Measurements from ENCODE around the gene PLSCR1.
"Not testable (repeated sequence)": the region's sequence is repeated elsewhere in the genome, so short reads cannot be mapped to it uniquely, and the experiment has no call there.

PLSCR1 gene

DNA sequence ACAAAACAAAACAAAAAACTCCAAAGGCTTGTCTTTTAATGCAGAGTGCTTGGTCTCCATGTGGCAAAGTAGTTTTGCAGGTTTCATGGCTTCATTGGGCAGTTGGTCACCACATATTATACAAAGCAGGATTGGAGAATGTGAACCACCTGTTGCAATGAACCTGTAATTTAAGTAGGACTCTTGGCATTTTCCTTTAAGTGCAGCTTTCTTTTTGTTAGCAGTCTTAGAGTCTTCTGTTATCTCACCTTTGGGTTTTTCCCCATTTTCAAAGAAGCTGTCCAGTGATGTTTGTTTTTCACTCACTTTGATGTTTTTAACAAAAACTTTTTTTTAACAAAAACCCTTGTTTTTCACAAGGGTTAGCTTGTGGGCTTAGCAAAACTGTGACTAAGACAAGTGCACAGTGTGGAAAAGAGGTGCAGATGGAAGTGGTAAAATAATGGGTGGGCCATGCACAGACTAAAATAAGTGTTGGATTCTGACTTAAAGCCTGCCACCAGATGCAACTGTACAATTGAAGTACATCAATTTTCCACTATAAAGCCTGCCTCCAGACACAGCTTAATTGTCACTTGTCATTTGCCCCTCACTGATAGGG is 2.9 kb upstream of the PLSCR1 start:
- no peak for DNase-seq (ENCODE audit: low read depth)

DNA sequence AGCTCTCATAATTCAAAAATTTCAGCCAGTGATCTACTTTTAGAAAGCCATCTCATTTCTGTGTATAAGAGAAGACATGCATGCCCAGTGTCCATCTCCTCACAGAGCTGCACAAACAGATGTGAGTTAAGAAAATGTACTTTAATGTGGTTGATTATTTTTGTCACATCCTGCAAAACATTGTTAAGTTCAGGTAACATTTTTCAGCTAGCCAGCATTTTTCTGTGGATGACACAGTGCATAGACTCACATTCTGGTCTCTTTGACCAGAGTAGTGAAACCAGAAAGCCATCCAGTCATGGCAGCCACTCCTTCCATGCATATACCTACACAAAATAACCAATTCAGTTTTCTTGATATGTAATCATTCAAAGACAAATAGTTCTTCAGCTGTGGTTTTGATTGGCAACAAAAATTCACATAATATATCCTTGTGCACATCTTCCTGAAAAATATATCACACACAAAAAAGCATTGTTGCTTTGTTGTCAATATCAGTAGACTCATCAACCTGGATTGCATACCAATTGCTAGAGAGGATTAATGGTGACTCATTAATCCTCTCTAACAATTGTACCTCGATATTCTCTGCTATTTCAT is 2.1 kb upstream of the PLSCR1 start:
- no peak for DNase-seq (ENCODE audit: low read depth)

DNA sequence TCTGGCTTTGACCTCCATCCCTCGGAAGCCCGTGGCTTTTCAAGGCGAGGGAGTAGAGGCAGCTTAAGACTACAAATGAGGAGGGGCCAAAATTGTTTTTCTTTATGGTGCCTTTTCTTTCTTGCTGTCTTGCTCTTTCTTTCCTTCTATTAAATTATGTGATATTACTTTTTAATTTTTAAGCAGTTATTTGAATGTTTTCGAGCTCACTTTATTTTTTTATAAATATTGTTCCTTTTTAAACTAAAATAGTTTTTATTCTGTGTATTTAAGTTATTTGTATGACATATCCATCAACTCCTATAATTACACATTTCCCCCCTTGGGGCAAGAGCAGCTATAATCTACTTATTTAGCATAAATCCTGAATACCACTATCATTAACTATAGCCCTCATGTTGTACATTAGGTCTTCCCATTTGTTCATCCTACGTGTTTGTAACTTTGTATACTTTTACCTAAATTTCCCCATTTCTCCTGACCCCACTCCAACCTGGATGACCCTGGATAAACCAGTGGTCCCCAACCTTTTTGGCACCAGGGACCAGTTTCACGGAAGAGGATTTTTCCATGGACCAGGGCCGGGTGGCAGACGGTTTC is 622 bp upstream of the PLSCR1 start:
- DNase-seq (ENCODE audit: low read depth) = no peak

DNA sequence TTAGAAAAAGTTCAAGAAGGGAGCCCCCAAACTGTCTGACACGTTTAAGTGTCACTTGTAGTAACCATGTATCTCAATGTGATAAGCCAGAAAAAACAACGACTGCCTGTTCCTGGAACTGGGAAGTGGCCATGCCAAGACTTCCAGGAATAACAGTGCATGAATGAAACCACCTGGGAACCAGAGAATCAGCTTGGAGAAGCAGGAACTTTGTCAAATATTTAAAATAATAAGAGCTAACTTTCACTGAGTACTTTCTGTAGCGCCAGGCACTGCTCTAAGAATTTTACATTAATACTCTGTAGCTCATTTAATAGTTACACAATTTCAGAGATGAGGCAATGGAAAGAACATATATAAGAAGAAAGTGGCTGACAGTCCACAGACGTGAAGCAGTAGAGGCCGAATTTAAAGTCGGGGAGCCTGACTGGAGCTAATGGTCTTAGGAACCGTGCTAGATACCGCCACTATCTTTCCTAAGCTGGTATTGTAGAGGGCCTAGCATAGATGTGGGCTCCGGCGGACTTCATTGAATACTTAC is 876 bp downstream of the PLSCR1 start:
- no peak for DNase-seq (ENCODE audit: low read depth)

DNA sequence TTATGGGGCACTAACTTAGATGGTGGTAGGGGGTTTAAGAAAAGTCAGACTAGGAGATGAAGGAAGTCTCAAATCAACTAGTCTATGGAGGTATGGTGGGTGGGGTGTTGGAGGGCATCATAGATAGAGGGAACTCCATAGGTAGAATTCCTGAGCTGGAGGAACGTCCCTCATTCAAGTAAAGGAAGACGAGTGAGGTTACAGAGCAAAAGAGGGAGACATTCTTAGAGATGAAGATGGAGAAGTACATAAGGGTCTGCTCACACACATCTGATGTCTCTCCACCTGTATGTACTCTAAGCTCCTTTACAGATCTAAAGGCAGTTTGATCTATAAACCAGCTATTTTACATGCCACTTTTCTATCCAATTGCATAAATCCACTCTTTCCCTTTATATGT is 1.4 kb downstream of the PLSCR1 start:
- DNase-seq (ENCODE audit: low read depth) = no peak

DNA sequence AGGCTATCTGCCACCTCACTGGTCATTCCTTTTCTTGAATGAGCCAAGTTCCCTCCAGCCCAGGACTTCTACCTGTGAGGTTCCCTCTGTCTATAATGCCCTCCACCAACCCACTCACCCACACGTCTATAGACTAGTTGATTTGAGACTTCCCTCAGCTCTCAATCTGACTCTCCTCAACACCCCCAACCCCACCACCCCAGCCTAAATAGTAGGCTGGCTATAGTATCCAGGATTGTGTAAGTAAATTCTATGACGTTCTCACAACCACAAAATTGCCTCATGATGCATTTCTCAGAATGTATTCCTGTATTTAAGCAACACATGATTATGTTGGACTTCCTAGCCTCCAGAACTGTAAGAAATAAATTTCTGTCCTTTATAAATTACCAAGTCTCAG is 2.2 kb downstream of the PLSCR1 start:
- DNase-seq (ENCODE audit: low read depth) = no peak

DNA sequence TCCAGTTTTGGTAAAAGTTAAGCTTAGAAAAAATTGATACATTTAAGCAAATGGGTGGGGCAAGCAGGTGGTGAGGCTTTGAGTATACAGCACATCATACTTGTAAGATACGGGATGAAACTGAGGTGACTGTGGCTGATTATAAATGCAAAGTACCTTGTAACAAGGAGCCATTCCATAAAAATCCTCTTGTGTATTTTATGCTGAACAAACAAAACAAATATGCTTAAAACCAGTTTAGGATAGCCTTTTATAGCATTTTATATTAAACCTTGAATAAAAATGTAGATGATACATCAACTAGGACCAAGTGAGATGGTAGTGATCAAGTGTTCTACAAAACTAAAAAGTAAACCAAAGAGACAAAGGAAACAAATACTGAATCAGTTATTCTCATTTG is 3.4 kb downstream of the PLSCR1 start:
- DNase-seq (ENCODE audit: low read depth) = no peak

DNA sequence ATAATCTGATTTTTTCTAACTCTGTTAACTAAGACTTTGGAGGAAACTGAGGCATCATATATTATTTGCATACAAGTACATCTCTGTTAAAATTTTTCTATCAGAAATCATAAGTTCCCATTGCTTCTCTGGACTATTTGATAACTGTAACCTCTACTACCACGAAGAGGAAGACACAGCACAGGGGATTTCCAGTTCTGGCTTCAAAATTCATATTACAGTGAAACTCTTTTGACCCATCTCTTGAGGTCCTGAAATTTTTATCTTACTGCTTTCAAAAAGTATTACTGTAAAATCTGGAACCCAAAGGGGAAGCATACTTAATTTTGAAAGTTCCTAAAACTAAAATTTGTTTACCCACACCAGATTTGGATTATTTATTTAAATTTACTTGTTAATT is 4.2 kb downstream of the PLSCR1 start:
- no peak for DNase-seq (ENCODE audit: low read depth)

DNA sequence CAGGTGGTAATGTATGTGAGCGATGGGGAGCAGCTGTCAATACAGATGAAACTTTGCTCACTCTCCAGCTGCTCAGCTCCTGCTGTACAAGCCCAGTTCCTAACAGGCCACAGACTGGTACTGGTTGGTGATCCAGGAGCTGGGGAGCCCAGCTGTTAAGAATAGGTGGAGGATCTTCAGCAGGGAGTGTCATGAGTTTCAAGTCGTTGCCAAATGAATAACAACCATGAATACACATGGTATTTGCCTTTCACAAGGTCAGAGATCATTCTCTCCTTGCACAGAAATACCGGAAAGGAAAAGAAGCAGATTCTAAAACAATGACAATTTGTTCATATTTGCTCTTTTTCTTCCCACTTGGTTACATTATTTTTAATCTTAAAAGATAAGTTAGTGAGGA is 5.1 kb downstream of the PLSCR1 start:
- no peak for DNase-seq (ENCODE audit: low read depth)

DNA sequence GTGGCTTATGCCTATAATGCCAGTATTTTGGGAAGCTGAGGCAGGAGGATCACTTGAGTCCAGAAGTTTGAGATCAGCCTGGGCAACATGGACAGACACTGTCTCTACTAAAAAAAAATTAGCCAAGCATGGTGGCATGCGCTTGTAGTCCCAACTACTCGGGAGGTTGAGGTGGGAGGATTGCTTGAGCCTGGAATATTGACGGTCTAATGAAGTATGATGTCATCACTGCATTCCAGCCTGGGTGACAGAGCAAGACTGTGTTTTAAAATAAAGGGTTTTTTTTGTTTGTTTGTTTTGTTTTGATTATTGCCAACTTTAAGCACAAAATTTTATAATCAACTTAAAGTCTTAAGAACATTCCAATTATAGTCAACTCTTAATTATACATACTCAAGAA is 6.8 kb downstream of the PLSCR1 start:
- no peak for DNase-seq (ENCODE audit: low read depth)

DNA sequence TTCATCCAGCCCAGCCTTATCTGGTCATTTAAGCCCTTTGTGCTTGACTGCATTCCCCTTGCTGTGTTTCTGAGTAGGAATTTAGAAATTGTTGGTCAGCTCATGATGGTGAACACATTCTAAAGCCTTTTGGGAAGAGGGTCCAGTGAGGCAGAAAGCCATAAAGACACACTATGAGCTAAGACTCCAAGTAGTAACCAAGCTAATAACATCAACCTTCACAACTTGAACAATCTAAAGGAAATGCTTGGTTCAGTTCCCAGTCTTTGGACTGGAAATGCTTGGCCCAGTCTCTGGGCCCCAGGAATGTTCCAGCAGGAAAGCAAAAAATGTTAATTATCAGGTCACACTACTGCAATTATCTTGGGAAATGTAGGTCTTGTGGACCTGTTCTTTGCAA is 7.7 kb downstream of the PLSCR1 start:
- DNase-seq (ENCODE audit: low read depth) = no peak

DNA sequence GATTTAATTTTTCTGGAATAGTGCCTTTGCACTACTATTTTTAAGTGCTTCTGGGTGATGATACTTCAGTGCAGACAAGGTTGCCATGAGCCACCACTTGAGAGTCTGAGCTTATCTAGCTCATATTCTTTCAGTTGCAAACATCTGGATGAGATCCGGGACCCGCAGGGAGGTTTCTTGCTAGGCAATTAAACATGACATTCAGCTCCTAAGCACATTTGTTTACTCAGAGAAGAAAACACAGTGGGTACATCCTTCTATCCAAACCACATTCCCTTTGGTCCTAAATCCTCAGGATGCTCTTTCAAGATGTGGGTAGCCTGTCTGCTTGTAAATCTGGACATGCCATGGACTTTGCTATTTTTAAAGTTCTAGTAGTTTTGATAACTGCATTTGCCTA is 12.0 kb downstream of the PLSCR1 start:
- DNase-seq (ENCODE audit: low read depth) = no peak

DNA sequence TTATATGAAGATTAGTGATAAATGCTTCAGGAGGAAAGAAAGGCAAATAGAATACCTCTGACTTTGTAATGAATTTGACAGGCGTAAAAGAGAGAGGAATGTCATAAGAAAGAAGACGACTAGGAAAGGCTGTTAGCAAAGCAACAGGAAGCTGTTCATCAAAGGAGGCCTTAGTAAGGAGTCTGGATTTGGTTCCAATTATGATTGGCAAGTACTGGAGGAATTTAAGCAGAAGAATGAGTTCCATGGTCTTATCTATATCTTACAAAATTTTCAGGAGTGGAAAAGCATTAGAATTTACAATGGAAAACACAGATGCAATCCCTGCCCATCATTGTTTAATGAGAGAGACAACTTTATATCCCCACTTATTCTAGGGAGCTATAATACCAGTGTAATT is 13.8 kb downstream of the PLSCR1 start:
- no peak for DNase-seq (ENCODE audit: low read depth)

DNA sequence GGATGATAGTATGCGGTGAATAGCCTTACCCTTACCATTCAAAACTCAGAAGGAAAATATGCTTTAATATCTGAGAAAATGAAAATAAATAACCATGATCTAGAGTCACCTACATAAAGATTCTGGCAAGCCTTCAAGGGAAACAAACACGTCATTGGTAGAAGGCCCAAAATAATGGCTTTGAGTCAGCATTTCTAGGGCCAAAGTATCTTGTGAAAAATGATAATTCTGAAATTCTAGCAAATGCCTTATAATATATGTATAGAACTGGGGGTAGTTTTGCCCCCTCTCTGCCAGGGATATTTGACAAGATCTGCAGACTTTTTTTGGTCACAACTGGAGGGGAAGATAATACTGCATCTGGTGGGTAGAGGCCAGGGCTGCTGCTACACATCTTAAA is 15.4 kb downstream of the PLSCR1 start:
- DNase-seq (ENCODE audit: low read depth) = no peak

DNA sequence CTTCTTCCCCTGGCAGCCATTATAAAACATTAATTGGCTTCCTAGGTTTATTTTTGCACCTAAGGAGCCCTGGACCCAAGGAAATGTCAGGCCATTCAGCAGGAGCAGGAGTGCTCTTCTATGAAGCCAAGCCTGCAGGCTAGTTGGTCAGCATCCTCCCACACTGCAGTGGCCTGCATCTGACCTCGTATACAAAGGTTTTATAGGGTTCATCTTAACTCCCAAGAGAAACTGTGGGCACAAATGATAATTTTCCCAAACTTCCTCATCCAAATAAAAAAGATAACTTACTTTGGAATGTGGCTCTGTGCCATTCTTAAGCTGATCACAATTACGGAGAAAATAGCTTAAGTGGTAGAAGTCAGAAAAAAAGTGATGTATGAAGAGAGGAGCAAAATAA is 19.4 kb downstream of the PLSCR1 start:
- no peak for DNase-seq (ENCODE audit: low read depth)

DNA sequence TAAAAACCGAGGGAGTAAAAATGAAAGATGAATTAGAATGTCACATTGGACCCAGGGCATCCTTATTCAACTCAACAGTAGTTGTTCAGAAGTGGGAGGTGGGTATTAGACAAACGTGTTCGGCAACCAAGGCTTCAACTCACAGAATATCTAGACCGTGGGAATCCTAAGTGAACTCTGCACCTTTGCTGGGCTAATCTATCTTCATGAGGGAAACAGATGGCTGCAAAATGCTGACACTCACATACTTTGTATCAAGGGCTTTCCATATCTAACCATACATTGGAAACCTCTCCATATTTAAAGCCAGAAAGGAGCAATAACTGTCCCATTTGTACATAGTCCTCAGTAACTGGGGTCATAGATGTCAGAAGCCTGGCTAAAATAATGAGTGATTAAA is 20.9 kb downstream of the PLSCR1 start:
- no peak for DNase-seq (ENCODE audit: low read depth)

DNA sequence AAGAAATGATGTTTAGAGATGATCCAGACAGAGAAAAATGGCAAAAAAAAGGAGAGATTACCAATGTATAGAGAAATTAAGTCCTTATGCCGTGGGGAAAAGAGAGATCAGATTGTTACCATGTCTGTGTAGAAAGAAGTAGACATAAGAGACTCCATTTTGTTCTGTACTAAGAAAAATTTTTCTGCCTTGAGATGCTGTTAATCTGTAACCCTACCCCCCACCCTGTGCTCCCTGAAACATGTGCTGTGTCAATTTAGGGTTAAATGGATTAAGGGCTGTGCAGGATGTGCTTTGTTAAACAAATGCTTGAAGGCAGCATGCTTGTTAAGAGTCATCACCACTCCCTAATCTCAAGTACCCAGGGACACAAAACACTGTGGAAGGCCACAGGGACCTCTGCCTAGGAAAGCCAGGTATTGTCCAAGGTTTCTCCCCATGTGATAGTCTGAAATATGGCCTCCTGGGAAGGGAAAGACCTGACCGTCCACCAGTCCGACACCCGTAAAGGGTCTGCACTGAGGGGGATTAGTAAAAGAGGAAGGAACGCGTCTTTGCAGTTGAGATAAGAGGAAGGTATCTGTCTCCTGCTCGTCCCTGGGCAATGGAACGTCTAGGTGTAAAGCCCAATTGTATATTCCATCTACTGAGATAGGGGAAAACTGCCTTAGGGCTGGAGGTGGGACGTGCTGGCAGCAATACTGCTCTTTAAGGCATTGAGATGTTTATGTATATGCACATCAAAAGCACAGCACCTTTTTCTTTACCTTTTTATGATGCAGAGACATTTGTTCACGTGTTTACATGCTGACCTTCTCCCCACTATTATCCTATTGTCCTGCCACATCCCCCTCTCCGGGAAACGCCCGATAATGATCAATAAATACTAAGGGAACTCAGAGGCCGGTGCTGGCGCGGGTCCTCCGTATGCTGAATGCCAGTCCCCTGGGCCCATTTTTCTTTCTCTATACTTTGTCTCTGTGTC is 21.9 kb downstream of the PLSCR1 start:
- DNase-seq (ENCODE audit: low read depth) = not testable (repeated sequence)

DNA sequence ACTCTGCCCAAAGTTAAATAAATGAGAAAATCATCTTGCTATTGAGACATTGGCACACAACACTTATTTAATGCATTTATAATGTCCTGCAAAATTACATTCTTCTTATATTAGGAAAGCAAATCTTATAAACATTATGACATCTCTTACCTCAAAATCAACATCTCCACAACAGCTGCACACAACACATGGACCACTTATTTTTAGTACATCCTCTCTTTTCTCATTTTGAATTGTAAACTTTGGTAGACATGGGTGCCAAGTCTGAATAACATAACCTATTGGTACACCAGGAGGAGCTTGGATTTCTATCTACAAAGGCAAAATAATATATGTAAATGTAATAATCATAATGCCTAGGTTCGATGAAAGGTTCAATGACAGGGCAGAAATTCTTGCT is 23.0 kb downstream of the PLSCR1 start:
- DNase-seq (ENCODE audit: low read depth) = no peak

DNA sequence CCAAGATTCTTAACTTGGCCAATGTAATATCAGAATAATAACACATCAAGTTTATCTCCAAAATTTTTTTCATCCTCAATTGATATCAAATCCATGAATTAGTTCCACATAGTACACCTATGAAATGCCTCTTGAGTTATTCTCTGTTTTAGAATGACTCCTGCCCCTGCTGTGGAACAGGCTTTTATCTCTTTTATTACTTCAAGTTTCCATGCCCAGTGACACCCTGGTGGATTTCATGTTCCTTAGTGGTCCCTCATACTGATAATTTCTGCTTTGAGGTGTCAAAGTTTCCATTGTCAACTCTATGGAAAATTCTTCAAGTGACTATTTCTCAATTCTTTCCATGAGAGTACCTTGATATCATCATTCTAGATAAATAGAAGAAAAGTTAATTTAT is 24.6 kb downstream of the PLSCR1 start:
- no peak for DNase-seq (ENCODE audit: low read depth)

DNA sequence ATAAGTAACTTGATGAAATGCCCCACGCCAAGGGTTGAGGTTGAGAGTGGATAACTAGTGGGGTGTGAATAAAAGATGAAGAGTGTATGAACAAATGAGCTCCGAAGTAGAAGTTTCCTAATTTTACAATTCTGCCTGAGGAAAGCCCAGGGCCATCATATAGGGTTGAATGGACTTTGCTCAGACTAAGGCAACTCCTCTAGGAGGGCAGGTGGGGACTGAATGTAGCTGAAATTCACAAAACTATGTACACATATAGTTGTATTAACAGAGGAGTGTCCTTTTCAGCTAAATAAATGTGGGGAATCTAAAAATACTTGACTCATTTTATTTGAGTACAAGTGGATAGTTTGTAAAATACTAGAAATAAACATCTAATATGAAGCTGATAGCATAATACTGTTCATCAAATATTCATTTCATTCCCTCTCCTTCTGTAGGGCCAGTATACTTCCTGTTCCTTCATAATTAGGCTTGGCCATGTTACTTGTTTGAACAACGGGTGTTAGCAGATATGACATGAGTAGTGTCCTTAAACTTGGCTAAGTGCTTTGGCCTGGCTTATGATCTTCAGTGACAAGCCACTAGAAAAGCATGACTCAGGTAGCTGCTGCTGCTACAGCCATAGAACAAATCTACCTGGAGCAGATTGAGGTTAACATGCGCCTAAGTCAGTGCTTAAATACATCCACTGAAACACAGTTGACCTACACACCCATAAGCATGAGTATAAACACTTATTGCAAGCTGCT is 26.5 kb downstream of the PLSCR1 start:
- DNase-seq (ENCODE audit: low read depth) = no peak

DNA sequence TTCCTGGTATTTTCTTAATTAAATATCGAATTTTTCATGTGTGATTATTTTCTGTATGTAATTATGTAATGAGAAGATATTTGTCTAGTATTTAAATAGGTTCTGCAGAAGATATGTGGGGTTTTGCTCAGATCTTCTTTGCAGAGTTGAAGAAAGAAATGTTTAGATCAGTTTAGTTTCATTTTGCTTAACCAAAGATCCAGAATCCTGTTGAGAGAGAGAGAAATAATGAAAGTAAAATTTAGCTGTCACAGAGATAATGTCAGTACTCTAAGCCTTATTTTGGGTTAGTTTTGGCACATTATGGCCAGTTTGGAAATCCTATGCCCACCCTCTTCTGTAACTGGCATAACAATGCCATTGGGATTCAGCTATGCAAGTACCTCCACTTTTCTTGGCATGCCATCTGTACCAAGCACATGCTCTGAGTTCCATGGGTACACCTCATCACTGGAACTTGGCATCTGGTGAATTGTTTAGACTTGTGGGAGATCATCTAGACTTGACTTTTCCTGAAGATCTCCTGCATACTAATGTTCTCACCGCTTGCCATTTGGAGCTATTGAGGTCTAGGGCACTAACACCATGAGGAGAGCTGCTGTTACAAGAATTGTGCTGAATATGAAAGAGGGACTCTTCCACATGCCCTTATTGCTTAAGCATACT is 30.9 kb downstream of the PLSCR1 start:
- no peak for DNase-seq (ENCODE audit: low read depth)

All from stimulated activated CD8-positive, alpha-beta memory T cell treated with anti-CD3 and anti-CD28 coated beads, Interleukin-12 subunit alpha, Interleukin-12 subunit beta, amount 100 ng/mL, for 1 hour (primary cell).